Measurements from ENCODE around the gene MYO7A. TPM values are rescaled to one million over a fixed set of nuclear protein-coding genes. Genes with fewer than 3 reads are reported as not detected.

Gene MYO7A
- total RNA-seq, 3 donors from 2014 or later: 4.3 to 23.5 (median 4.5) TPM

DNA sequence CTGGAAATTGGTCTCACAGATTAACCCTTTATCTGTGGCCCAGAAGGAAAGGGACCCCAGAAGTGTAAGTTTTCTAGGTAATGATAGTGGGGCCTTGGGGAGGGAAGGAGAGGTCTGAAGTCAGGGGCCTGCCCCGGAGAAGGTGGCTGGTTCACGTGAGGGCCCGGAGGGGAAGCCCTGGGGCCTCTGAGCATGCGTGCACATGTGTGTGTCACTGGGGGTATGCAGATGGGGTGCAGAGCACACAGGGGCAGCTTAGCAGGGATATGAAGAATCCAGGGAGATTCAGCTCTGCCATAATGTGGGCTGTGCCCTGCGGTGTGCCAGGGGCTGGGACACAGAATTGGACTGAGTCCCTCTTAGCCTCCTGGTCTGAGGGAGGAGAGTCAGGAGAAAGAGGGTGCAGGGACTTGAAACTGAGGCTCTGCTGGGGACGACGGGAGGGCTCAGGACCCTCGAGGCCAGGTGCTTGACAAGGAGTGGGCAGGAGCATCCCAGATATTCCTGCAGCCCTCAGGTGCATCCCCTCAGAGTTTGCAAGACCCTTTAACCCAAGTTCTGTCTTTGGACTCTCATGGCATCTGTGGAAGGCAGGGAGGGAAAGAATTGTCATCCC is 15.5 kb downstream of the MYO7A start:
- DNase-seq (ENCODE audit: low spot score in 2 of 2): no peak
- TF ChIP-seq CTCF (IDR thresholded peaks at IDR 0.05) (no peak), POLR2AphosphoS5 (IDR thresholded peaks at IDR 0.05) (no peak), POLR2A (IDR thresholded peaks at IDR 0.05) (no peak)
- Histone ChIP-seq H3K9me3 (no peaks in the 10 kb centered on the region), H3K27ac (no peak overlapping the region), H3K36me3 (no peaks in the 10 kb centered on the region), H3K27me3 (peaks cover 0 to 7% of the 10 kb centered on the region in 2 donors), H3K4me3 (no peak overlapping the region), H3K4me1 (no peaks in the 10 kb centered on the region)
- intact Hi-C loops (cut with DNase I; ENCODE audit: low total_unique reads): no loop called here

GRCh38 chr11:77144196-77144856 is 16.3 kb downstream of the MYO7A start:
- no peaks in the 10 kb centered on the region for H3K9me3 ChIP-seq
- H3K27me3 ChIP-seq: no peaks in the 10 kb centered on the region
- intact Hi-C loops (cut with DNase I; ENCODE audit: low total_unique reads): no loop called here
- DNase-seq (ENCODE audit: low spot score in 2 of 2): no peak
- H3K4me3 ChIP-seq: no peak overlapping the region
- no peaks in the 10 kb centered on the region for H3K4me1 ChIP-seq
- no peak for TF ChIP-seq POLR2AphosphoS5 (IDR thresholded peaks at IDR 0.05)
- TF ChIP-seq CTCF (IDR thresholded peaks at IDR 0.05): no peak
- no peak for TF ChIP-seq POLR2A (IDR thresholded peaks at IDR 0.05)
- no peak overlapping the region for H3K27ac ChIP-seq
- H3K36me3 ChIP-seq: no peaks in the 10 kb centered on the region

GRCh38 chr11:77144857-77145428 is 16.9 kb downstream of the MYO7A start:
- H3K36me3 ChIP-seq: no peaks in the 10 kb centered on the region
- TF ChIP-seq POLR2AphosphoS5 (IDR thresholded peaks at IDR 0.05): no peak
- no peak for TF ChIP-seq CTCF (IDR thresholded peaks at IDR 0.05)
- TF ChIP-seq POLR2A (IDR thresholded peaks at IDR 0.05): no peak
- H3K4me3 ChIP-seq: no peak overlapping the region
- DNase-seq (ENCODE audit: low spot score in 2 of 2): no peak
- no peak overlapping the region for H3K27ac ChIP-seq
- H3K9me3 ChIP-seq: no peaks in the 10 kb centered on the region
- intact Hi-C loops (cut with DNase I; ENCODE audit: low total_unique reads): no loop called here
- H3K4me1 ChIP-seq: no peaks in the 10 kb centered on the region
- H3K27me3 ChIP-seq: no peaks in the 10 kb centered on the region

DNA sequence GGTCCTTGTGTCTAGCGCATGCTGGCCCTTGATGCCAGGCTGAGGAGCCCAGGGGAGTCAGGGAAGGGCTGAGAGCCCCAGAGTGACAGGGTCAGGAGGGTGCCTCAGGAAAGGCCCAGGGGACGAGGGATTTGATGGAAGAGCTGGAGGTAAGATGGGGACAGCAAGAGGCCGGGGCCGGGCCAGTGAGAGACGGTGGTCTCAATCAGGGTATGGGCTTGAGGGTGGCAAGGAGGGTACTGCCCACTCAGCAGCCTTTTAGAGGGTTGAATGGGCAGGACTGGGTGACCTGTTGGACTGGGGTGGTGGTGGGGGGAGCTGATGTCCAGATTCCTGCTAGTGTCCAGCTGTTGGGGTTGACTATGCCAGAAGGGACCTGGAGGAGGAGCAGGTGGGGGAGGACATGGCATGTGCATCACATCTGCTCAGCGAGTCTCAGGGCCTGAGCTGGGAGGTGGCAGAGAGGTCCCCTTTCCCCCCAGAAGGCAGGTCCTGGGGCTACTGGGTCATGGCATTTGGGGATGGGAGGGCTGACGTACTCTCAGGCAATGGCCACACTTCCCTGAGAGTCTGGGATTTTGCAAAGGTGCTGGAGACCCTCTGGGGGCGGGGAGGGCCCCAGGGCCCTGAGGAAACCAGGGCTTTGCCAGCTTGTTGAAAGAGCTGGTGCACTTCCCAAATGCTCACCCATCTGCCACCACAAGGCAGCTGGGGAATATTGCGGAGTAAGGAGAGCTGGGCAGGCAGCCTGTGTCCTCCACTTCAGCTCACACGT is 18.4 kb downstream of the MYO7A start:
- H3K27ac ChIP-seq: no peak overlapping the region
- no peaks in the 10 kb centered on the region for H3K27me3 ChIP-seq
- no peaks in the 10 kb centered on the region for H3K9me3 ChIP-seq
- DNase-seq (ENCODE audit: low spot score in 2 of 2): no peak
- H3K4me3 ChIP-seq: no peak overlapping the region
- intact Hi-C loops (cut with DNase I; ENCODE audit: low total_unique reads): no loop called here
- no peaks in the 10 kb centered on the region for H3K36me3 ChIP-seq
- no peaks in the 10 kb centered on the region for H3K4me1 ChIP-seq
- no peak for TF ChIP-seq CTCF (IDR thresholded peaks at IDR 0.05)
- TF ChIP-seq POLR2A (IDR thresholded peaks at IDR 0.05): no peak
- no peak for TF ChIP-seq POLR2AphosphoS5 (IDR thresholded peaks at IDR 0.05)

DNA sequence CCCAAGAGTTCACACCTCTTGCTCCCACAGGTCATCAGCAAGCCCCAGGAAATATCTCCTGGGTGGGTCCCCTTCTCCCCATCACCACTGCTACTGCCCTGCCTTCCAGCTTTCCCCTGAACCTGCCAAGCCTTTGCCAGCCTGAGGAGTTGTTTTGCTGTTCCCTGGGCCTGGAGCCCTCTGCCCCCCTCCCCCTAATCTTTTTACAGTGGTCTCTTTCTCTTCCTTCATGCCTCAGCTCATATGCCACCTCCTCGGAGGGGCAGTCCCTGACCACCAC is 18.9 kb downstream of the MYO7A start:
- H3K27me3 ChIP-seq: no peaks in the 10 kb centered on the region
- DNase-seq (ENCODE audit: low spot score in 2 of 2): no peak
- H3K4me1 ChIP-seq: no peaks in the 10 kb centered on the region
- TF ChIP-seq CTCF (IDR thresholded peaks at IDR 0.05) (no peak), POLR2A (IDR thresholded peaks at IDR 0.05) (no peak), POLR2AphosphoS5 (IDR thresholded peaks at IDR 0.05) (no peak)
- H3K4me3 ChIP-seq: no peak overlapping the region
- H3K9me3 ChIP-seq: no peaks in the 10 kb centered on the region
- H3K27ac ChIP-seq: no peak overlapping the region
- intact Hi-C loops (cut with DNase I; ENCODE audit: low total_unique reads): no loop called here
- no peaks in the 10 kb centered on the region for H3K36me3 ChIP-seq
